Measurements from ENCODE around the gene ZNF85.
"Not testable (repeated sequence)": the region's sequence is repeated elsewhere in the genome, so short reads cannot be mapped to it uniquely, and the experiment has no call there.

The ZNF85 gene

GRCh38 chr19:20923077-20923871, at the start of gene ZNF85:
Gene ZNF85 (plus strand): TSS chr19:20923251. CDS start chr19:20923401, 150 bp downstream.
- DNase-seq (ENCODE audit: low read depth) = peak; percentile 89

GRCh38 chr19:20879501-20879900, 43.5 kb upstream of the ZNF85 start:
- DNase-seq (ENCODE audit: low read depth) = no peak

- DNase-seq (ENCODE audit: low read depth) = no peak
These were observed 10.1 kb upstream of the ZNF85 start for GRCh38 chr19:20912973-20913372.

GRCh38 chr19:20925481-20925880, 2.4 kb downstream of the ZNF85 start:
- DNase-seq (ENCODE audit: low read depth) = no peak

- DNase-seq (ENCODE audit: low read depth) = no peak
These were observed 3.7 kb downstream of the ZNF85 start for GRCh38 chr19:20926796-20927195.

- peak; percentile 3 for DNase-seq (ENCODE audit: low read depth)
These were observed 5.3 kb downstream of the ZNF85 start for GRCh38 chr19:20928371-20928770.

GRCh38 chr19:20936322-20936947, 13.4 kb downstream of the ZNF85 start:
- DNase-seq (ENCODE audit: low read depth) = not testable (repeated sequence)

- DNase-seq (ENCODE audit: low read depth) = not testable (repeated sequence)
These were observed 29.6 kb downstream of the ZNF85 start for GRCh38 chr19:20952561-20953095.

GRCh38 chr19:20964798-20965197, 41.7 kb downstream of the ZNF85 start:
- no peak for DNase-seq (ENCODE audit: low read depth)

GRCh38 chr19:20968092-20968491, 45.0 kb downstream of the ZNF85 start:
- DNase-seq (ENCODE audit: low read depth) = no peak

GRCh38 chr19:20969498-20969897, 46.4 kb downstream of the ZNF85 start:
- no peak for DNase-seq (ENCODE audit: low read depth)

GRCh38 chr19:20969898-20970297, 46.8 kb downstream of the ZNF85 start:
- no peak for DNase-seq (ENCODE audit: low read depth)

GRCh38 chr19:20992788-20993187, 69.7 kb downstream of the ZNF85 start:
- DNase-seq (ENCODE audit: low read depth) = not testable (repeated sequence)

GRCh38 chr19:20999731-21000352, 76.8 kb downstream of the ZNF85 start:
- DNase-seq (ENCODE audit: low read depth) = peak; percentile 82
